BE2C (cell line): ENCODE measurements around the gene RBFA.

Source experiments
- DNase-seq: peaks from one replicate; pipeline ENCODE4 v3.0.0-alpha.2; 2020
- H3K27me3 ChIP-seq: fragments of 250-450 bp; sonication (Bioruptor Pico); 2 replicates; pipeline ENCODE4 v1.5.1; 2020; ENCODE audit warnings: mild to moderate bottlenecking
- H3K36me3 ChIP-seq: fragments of 250-450 bp; sonication (Bioruptor Pico); 2 replicates; pipeline ENCODE4 v1.5.1; 2020; ENCODE audit warnings: mild to moderate bottlenecking
- H3K4me1 ChIP-seq: fragments of 250-450 bp; sonication (Bioruptor Pico); 2 replicates; pipeline ENCODE4 v1.5.1; 2020
- H3K4me3 ChIP-seq: 2 replicates; pipeline ENCODE4 v1.5.1; 2011; ENCODE audit warnings: low read depth, low read length
- H3K9me3 ChIP-seq: fragments of 250-450 bp; sonication (Bioruptor Pico); 2 replicates; pipeline ENCODE4 v1.5.1; 2020
- CTCF ChIP-seq: IDR thresholded peaks from 2 replicates; pipeline ENCODE4 v1.5.1; 2012; ENCODE audit warnings: mild to moderate bottlenecking, low read depth, low read length

RBFA gene

GRCh38 chr18:80056095-80056494 lies 21.9 kb downstream of the RBFA start:
- no peak for DNase-seq
- Histone ChIP-seq H3K9me3 (no peaks in the 10 kb centered on the region), H3K27me3 (no peaks in the 10 kb centered on the region), H3K4me3 (no peak overlapping the region), H3K36me3 (no peaks in the 10 kb centered on the region), H3K4me1 (no peaks in the 10 kb centered on the region)
- no peak for TF ChIP-seq CTCF

GRCh38 chr18:80059945-80060344 lies 25.7 kb downstream of the RBFA start:
- Histone ChIP-seq H3K9me3 (no peaks in the 10 kb centered on the region), H3K4me3 (no peak overlapping the region), H3K36me3 (no peaks in the 10 kb centered on the region), H3K4me1 (no peaks in the 10 kb centered on the region), H3K27me3 (no peaks in the 10 kb centered on the region)
- no peak for TF ChIP-seq CTCF
- no peak for DNase-seq

GRCh38 chr18:80065705-80066104 lies 31.5 kb downstream of the RBFA start:
- H3K27me3 ChIP-seq: no peaks in the 10 kb centered on the region
- no peak for TF ChIP-seq CTCF
- H3K9me3 ChIP-seq: no peaks in the 10 kb centered on the region
- DNase-seq: no peak
- no peaks in the 10 kb centered on the region for H3K36me3 ChIP-seq
- H3K4me1 ChIP-seq: no peaks in the 10 kb centered on the region
- H3K4me3 ChIP-seq: no peak overlapping the region

- DNase-seq: no peak
- no peaks in the 10 kb centered on the region for H3K4me1 ChIP-seq
- H3K4me3 ChIP-seq: no peak overlapping the region
- no peak for TF ChIP-seq CTCF
- H3K36me3 ChIP-seq: no peaks in the 10 kb centered on the region
- H3K9me3 ChIP-seq: no peaks in the 10 kb centered on the region
- H3K27me3 ChIP-seq: no peaks in the 10 kb centered on the region
These were observed 33.1 kb downstream of the RBFA start for GRCh38 chr18:80067321-80067720.

- Histone ChIP-seq H3K27me3 (no peaks in the 10 kb centered on the region), H3K4me3 (no peak overlapping the region), H3K36me3 (no peaks in the 10 kb centered on the region), H3K4me1 (no peaks in the 10 kb centered on the region), H3K9me3 (no peaks in the 10 kb centered on the region)
- DNase-seq: no peak
- TF ChIP-seq CTCF: no peak
These were observed 33.7 kb downstream of the RBFA start for GRCh38 chr18:80067897-80068296.

- Histone ChIP-seq H3K4me3 (no peak overlapping the region), H3K36me3 (no peaks in the 10 kb centered on the region), H3K27me3 (no peaks in the 10 kb centered on the region), H3K4me1 (no peaks in the 10 kb centered on the region), H3K9me3 (no peaks in the 10 kb centered on the region)
- no peak for DNase-seq
- no peak for TF ChIP-seq CTCF
These were observed 34.5 kb downstream of the RBFA start for GRCh38 chr18:80068571-80069272.
